NB4 (cell line): ENCODE results near the gene MRFAP1.

ENCODE experiments used
- CTCF ChIP-seq: IDR thresholded peaks from one replicate; pipeline ENCODE4 v1.5.1; 2012; ENCODE audit warnings: low read depth, low read length
- MAX ChIP-seq: IDR thresholded peaks from 2 replicates; pipeline ENCODE4 v1.6.1; 2011; ENCODE audit warnings: low read depth, low read length
- POLR2A ChIP-seq: IDR thresholded peaks from 2 replicates; pipeline ENCODE4 v1.6.1; 2011; ENCODE audit warnings: mild to moderate bottlenecking; ENCODE audit not compliant: insufficient read length; ENCODE audit errors: extremely low read depth

- TF ChIP-seq MAX (no peak), CTCF (no peak), POLR2A (no peak)
Measured at GRCh38 chr4:6634746-6635145, 5.7 kb upstream of the MRFAP1 start.
